ENCODE measurements around the gene ZMYND8. TPM values are rescaled to one million over a fixed set of nuclear protein-coding genes. Genes with fewer than 3 reads are reported as not detected.

ZMYND8 gene
- polyA plus RNA-seq, 4 donors = 9.2 to 27.1 (median 16.3) TPM

DNA sequence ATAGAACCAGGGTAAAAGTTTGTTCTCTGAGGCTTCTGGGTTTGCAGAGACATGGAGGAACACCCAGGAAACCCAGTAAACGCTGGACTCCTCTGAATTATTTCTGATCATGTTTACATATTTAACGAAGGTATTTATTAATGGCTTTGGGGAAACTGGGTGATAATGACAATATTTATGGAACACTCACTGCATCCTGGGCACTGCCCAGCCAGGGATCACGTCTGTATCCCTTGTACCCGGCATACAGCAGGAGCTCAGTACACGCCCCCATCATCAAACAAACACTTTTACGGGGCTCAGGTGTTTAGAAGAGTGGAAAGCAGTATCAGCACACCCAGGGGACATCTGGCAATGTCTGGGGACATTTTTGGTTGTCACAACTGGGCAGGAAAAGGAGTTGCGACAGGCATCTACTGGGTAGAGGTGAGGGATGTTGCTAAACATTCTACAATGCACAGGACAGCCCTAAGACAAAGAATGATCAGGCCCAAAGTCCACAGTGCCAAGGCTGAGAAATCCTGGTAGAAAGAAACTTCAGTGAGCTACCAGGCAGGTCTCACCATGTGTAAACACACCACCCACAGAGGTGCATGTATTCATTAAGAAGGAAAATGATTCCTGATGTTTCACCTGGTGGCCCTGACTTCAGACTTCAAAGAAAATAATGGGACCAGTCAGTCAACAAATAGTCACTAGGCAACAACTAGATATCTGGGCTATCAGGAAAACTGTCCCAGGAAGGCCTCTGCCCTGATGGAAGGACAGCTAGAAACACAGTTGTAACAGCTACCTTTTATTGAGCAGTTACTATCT, 35.3 kb downstream of the ZMYND8 start:
- WGBS, 3 donors = 22 to 65% (median 34%) methylated on average over 7 of the region's 7 CpGs
- Histone ChIP-seq H3K4me3 (ENCODE audit: low read depth in 1 of 3, low read length in 3 of 3) (no peak overlapping the region), H3K36me3 (ENCODE audit: control insufficient read depth in 3 of 3, insufficient read depth in 2 of 3, low read depth in 1 of 3, low read length in 3 of 3) (peaks cover 0 to 20% (median 0%) of the 10 kb centered on the region in 3 donors), H3K27me3 (ENCODE audit: control insufficient read depth in 3 of 3, insufficient read depth in 3 of 3, low read length in 3 of 3) (no peaks in the 10 kb centered on the region), H3K27ac (ENCODE audit: low read depth in 1 of 3, low read length in 2 of 3) (peak overlapping the region; percentile 58 to 99 (median 91)), H3K9me3 (ENCODE audit: control insufficient read depth in 2 of 2, insufficient read depth in 1 of 2, low read depth in 1 of 2, low read length in 1 of 2) (no peaks in the 10 kb centered on the region), H3K4me1 (ENCODE audit: control insufficient read depth in 3 of 3, insufficient read depth in 2 of 3, low read depth in 1 of 3, low read length in 2 of 3) (peaks cover 17 to 52% (median 17%) of the 10 kb centered on the region in 3 donors)
- DNase-seq = peak; percentile 85 to 86
- FAIRE-seq = no peak

DNA sequence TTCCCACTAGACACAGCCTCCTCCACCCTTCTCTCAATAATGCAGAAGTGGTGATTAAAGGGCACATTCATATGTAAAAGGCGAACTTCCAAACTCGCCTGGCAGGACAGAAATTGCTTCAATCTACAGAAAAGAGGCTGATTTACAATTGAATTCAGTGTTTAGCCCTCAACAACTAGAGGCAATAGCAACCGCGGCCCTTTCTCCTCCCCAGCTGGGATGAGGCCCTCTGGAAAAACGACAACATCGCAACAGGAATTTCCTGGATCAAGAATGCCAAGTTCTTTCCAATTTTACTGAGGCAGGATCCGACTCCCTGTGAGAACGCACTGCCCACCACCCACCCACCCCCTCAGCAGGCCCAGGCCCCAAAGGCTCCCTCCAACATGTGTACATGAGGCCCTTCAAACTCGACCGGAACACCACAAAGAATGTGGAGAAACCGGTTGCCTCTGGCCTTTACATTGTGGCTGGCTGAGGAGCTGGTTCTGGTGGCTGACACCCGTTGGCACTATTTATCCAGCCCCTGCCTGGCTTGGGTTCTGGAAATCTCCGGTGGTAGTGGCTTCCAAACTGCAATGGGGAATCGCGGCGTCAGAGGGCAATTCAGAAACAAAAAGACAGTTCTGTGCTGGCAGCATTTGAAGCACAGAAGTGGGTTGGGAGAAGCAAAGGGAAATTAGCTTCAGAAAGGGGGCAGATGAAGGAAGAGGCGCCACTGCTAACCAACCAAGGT, 36.8 kb downstream of the ZMYND8 start:
- H3K9me3 ChIP-seq (ENCODE audit: control insufficient read depth in 2 of 2, insufficient read depth in 1 of 2, low read depth in 1 of 2, low read length in 1 of 2) = no peaks in the 10 kb centered on the region
- DNase-seq (peak; percentile 72 to 92), FAIRE-seq (no peak)
- 17 to 38% (median 31%) methylated on average over 17 of the region's 17 CpGs for WGBS, 3 donors
- H3K27me3 ChIP-seq (ENCODE audit: control insufficient read depth in 3 of 3, insufficient read depth in 3 of 3, low read length in 3 of 3) = no peaks in the 10 kb centered on the region
- H3K4me1 ChIP-seq (ENCODE audit: control insufficient read depth in 3 of 3, insufficient read depth in 2 of 3, low read depth in 1 of 3, low read length in 2 of 3) = peaks cover 17 to 59% (median 17%) of the 10 kb centered on the region in 3 donors
- H3K4me3 ChIP-seq (ENCODE audit: low read depth in 1 of 3, low read length in 3 of 3) = no peak overlapping the region
- H3K27ac ChIP-seq (ENCODE audit: low read depth in 1 of 3, low read length in 2 of 3) = peak overlapping the region; percentile 91 to 99 (median 93)
- peaks cover 0 to 15% (median 0%) of the 10 kb centered on the region in 3 donors for H3K36me3 ChIP-seq (ENCODE audit: control insufficient read depth in 3 of 3, insufficient read depth in 2 of 3, low read depth in 1 of 3, low read length in 3 of 3)

DNA sequence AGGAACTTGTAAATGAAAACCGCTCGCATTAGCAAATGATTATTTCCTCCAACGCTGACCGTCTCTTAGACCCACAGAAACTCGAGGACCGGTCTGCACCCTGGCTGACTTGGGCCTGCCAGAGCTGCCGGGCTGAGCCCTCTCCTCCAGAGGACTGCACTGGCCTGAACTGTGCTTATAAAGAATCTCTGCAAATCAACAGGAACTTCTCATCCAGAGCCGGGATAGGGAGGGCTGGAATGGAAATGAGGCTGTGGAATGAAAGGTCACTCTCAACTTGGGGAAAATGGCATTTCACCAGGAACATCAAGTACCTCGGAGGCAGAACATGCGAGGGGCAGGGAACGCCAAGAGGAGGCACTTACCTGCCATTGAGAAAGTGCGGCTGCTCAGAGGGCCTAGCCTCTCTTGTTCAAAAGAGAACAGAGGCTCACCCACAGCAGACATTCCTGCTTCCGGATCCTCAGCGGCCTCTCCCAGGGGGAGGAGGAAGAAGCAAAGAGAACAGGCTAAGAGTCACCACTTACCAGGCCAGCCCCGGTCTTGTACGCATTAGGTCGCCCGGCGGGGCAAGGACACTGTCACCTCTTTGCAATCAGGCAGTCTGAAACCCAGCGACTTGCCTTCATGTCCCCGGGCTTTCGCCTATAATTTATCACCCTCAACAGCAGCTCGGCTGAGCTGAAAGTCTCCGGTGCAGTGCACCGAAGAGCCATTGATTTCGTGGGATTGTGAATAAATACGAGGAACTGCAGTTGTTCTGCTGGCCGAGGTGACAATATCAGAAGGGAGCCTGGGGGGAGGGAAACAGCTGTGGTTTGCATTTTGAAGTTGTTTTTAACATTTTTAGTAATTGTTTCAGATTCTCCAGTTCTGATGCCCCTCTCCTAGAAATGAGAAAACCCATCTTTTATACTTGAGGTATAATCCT, 37.6 kb downstream of the ZMYND8 start:
- no peaks in the 10 kb centered on the region for H3K27me3 ChIP-seq (ENCODE audit: control insufficient read depth in 3 of 3, insufficient read depth in 3 of 3, low read length in 3 of 3)
- peak; percentile 73 to 79 for DNase-seq
- peak overlapping the region in 2 of 3 donors; percentile 6 to 16 for H3K4me3 ChIP-seq (ENCODE audit: low read depth in 1 of 3, low read length in 3 of 3)
- peaks cover 0 to 18% (median 0%) of the 10 kb centered on the region in 3 donors for H3K36me3 ChIP-seq (ENCODE audit: control insufficient read depth in 3 of 3, insufficient read depth in 2 of 3, low read depth in 1 of 3, low read length in 3 of 3)
- peak overlapping the region; percentile 91 to 99 (median 93) for H3K27ac ChIP-seq (ENCODE audit: low read depth in 1 of 3, low read length in 2 of 3)
- 7 to 17% (median 13%) methylated on average over 28 of the region's 28 CpGs for WGBS, 3 donors
- no peaks in the 10 kb centered on the region for H3K9me3 ChIP-seq (ENCODE audit: control insufficient read depth in 2 of 2, insufficient read depth in 1 of 2, low read depth in 1 of 2, low read length in 1 of 2)
- no peak for FAIRE-seq
- H3K4me1 ChIP-seq (ENCODE audit: control insufficient read depth in 3 of 3, insufficient read depth in 2 of 3, low read depth in 1 of 3, low read length in 2 of 3) = peaks cover 17 to 59% (median 17%) of the 10 kb centered on the region in 3 donors

DNA sequence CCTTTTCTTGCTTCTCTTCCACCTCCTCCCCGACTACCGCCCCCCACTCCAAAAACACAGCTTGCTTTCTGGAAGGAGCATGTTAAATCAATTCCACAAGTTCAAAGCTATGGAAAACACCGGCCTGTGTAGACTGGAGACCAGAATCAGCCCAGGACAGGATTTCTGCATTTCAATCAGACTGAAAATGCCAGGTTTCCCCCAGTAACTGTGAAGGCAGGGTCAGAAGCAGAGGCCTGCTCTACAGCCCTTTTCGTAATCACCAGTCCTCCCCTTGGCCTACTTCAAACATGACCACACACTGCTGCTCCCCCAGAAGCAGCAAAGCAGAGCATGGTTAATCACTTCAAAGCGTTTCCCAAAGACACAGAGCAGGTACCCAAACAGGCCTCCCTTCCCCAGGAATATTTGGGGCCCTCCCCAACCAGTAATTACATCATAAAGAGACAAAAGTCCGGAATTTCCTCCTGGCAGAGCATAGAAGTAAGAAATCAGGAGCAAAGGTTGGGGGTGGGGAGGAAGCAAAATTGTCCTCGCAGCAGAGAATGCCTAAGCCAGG, 38.4 kb downstream of the ZMYND8 start:
- FAIRE-seq = no peak
- Histone ChIP-seq H3K9me3 (ENCODE audit: control insufficient read depth in 2 of 2, insufficient read depth in 1 of 2, low read depth in 1 of 2, low read length in 1 of 2) (no peaks in the 10 kb centered on the region), H3K4me3 (ENCODE audit: low read depth in 1 of 3, low read length in 3 of 3) (no peak overlapping the region), H3K36me3 (ENCODE audit: control insufficient read depth in 3 of 3, insufficient read depth in 2 of 3, low read depth in 1 of 3, low read length in 3 of 3) (peaks cover 0 to 14% (median 0%) of the 10 kb centered on the region in 3 donors), H3K4me1 (ENCODE audit: control insufficient read depth in 3 of 3, insufficient read depth in 2 of 3, low read depth in 1 of 3, low read length in 2 of 3) (peaks cover 16 to 60% (median 17%) of the 10 kb centered on the region in 3 donors), H3K27ac (ENCODE audit: low read depth in 1 of 3, low read length in 2 of 3) (peak overlapping the region; percentile 91 to 99 (median 93)), H3K27me3 (ENCODE audit: control insufficient read depth in 3 of 3, insufficient read depth in 3 of 3, low read length in 3 of 3) (no peaks in the 10 kb centered on the region)
- DNase-seq = peak; percentile 88 to 92
- 35 to 45% (median 40%) methylated on average over 7 of the region's 7 CpGs for WGBS, 3 donors

DNA sequence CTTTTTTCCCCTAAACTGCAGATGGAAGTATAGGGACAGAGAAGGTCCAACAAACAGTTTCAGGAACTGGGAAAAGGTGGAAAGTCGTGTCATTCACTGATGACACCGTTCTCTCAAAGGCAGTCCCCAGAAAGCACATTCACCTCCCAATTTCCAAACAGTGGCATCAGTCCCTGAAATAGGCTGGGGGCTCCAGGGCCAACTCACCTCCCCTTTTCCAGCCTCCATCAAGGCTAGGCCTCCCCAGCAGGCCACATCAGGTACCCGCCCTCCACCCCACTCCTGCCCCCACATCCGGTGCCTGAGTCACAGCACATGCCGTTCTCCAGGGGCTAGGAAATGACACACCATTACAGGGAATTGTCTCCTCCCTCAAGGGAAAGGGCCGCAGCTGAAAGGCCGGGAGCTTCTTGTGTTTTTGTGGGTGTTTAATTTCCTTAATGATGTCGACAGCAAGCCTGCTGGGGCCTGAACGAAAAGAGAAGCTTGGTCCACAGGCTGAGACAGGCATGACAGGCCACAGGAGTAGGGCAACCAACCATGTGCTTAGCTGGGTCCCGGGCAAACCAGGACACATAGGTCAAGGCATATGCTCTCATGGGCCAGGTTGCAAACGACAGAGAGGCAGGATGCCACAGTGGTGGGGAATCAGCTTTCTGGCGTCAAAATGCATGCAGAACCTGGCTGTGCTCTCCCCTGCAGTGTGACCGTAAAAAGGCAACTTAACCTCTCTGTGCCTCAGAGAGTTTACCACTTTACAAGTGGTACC, 39.2 kb downstream of the ZMYND8 start:
- 43 to 64% (median 62%) methylated on average over 13 of the region's 13 CpGs for WGBS, 3 donors
- FAIRE-seq = no peak
- Histone ChIP-seq H3K27me3 (ENCODE audit: control insufficient read depth in 3 of 3, insufficient read depth in 3 of 3, low read length in 3 of 3) (no peaks in the 10 kb centered on the region), H3K9me3 (ENCODE audit: control insufficient read depth in 2 of 2, insufficient read depth in 1 of 2, low read depth in 1 of 2, low read length in 1 of 2) (no peaks in the 10 kb centered on the region), H3K4me1 (ENCODE audit: control insufficient read depth in 3 of 3, insufficient read depth in 2 of 3, low read depth in 1 of 3, low read length in 2 of 3) (peaks cover 15 to 68% (median 17%) of the 10 kb centered on the region in 3 donors), H3K27ac (ENCODE audit: low read depth in 1 of 3, low read length in 2 of 3) (peak overlapping the region; percentile 91 to 99 (median 93)), H3K4me3 (ENCODE audit: low read depth in 1 of 3, low read length in 3 of 3) (no peak overlapping the region), H3K36me3 (ENCODE audit: control insufficient read depth in 3 of 3, insufficient read depth in 2 of 3, low read depth in 1 of 3, low read length in 3 of 3) (peaks cover 0 to 13% (median 0%) of the 10 kb centered on the region in 3 donors)
- peak; percentile 62 to 67 for DNase-seq

DNA sequence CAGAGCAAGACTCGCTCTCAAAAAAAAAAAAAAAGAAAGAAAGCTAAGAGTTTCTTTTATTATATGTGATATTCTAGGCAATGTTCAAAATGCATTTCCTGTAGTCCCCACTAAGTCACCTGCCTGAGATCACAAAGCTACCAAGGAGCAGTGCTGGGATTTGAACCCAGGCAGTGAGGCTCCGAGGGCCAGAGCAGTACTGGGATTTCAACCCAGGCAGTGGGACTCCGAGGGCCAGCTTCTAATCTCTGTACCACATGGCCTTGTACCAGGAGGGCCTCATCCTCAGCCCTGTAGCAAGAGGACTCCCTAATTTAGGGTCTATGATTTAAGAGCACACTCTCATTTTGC, 39.7 kb downstream of the ZMYND8 start:
- peak overlapping the region; percentile 91 to 99 (median 93) for H3K27ac ChIP-seq (ENCODE audit: low read depth in 1 of 3, low read length in 2 of 3)
- H3K4me1 ChIP-seq (ENCODE audit: control insufficient read depth in 3 of 3, insufficient read depth in 2 of 3, low read depth in 1 of 3, low read length in 2 of 3) = peaks cover 15 to 66% (median 15%) of the 10 kb centered on the region in 3 donors
- DNase-seq (no peak), FAIRE-seq (no peak)
- no peaks in the 10 kb centered on the region for H3K27me3 ChIP-seq (ENCODE audit: control insufficient read depth in 3 of 3, insufficient read depth in 3 of 3, low read length in 3 of 3)
- WGBS, 3 donors = 92 to 94% (median 94%) methylated on average over 3 of the region's 3 CpGs
- H3K4me3 ChIP-seq (ENCODE audit: low read depth in 1 of 3, low read length in 3 of 3) = no peak overlapping the region
- peaks cover 0 to 17% (median 0%) of the 10 kb centered on the region in 3 donors for H3K36me3 ChIP-seq (ENCODE audit: control insufficient read depth in 3 of 3, insufficient read depth in 2 of 3, low read depth in 1 of 3, low read length in 3 of 3)
- no peaks in the 10 kb centered on the region for H3K9me3 ChIP-seq (ENCODE audit: control insufficient read depth in 2 of 2, insufficient read depth in 1 of 2, low read depth in 1 of 2, low read length in 1 of 2)

DNA sequence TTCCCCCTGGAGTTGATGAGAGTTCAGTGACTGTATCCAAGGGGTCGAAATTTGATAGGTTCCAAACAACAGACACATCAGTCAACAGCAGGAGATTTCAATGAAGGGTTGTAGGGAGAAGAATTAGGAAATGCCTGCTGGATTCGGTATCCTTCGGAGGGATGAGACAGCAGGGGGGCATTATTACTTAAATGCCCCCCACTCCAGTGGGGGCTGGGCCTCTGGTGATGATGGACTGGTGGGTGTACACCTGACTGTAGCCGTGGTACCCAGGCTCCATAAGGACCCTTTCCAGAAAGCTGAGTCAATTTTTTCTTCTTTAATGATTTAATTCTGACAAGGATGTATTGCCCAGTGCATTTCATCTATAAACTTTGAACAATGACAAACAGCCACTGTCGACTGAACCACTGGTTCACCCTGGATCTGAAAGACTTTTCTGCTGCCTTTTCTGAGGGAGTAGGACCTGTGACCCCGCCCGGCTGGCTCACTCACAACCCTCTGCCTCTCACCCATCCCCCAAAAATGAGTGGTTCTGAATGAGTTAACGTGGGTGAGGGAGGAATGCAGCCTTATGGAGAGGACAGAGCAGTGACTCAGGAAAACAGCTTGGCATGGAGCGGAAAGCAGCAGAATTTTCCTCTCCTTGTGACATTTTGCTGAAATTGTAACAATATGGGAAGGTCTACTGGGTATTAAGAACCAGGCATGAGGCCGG, 41.0 kb downstream of the ZMYND8 start:
- WGBS, 3 donors = 66 to 74% (median 66%) methylated on average over 10 of the region's 10 CpGs
- peaks cover 0 to 24% (median 0%) of the 10 kb centered on the region in 3 donors for H3K36me3 ChIP-seq (ENCODE audit: control insufficient read depth in 3 of 3, insufficient read depth in 2 of 3, low read depth in 1 of 3, low read length in 3 of 3)

More for the DNA sequence above, 41.0 kb downstream of the ZMYND8 start:
- H3K9me3 ChIP-seq (ENCODE audit: control insufficient read depth in 2 of 2, insufficient read depth in 1 of 2, low read depth in 1 of 2, low read length in 1 of 2) = no peaks in the 10 kb centered on the region
- peak overlapping the region in 2 of 3 donors; percentile 11 to 62 for H3K27ac ChIP-seq (ENCODE audit: low read depth in 1 of 3, low read length in 2 of 3)
- H3K27me3 ChIP-seq (ENCODE audit: control insufficient read depth in 3 of 3, insufficient read depth in 3 of 3, low read length in 3 of 3) = no peaks in the 10 kb centered on the region
- no peak overlapping the region for H3K4me3 ChIP-seq (ENCODE audit: low read depth in 1 of 3, low read length in 3 of 3)
- no peak for FAIRE-seq
- peaks cover 9 to 54% (median 11%) of the 10 kb centered on the region in 3 donors for H3K4me1 ChIP-seq (ENCODE audit: control insufficient read depth in 3 of 3, insufficient read depth in 2 of 3, low read depth in 1 of 3, low read length in 2 of 3)
- no peak for DNase-seq
